ENCODE measurements around the gene KIRREL1. TPM values are rescaled to one million over a fixed set of nuclear protein-coding genes. Genes with fewer than 3 reads are reported as not detected.
A peak's percentile ranks its signal among the peaks of the same experiment; 100 is the strongest.

The KIRREL1 gene
- polyA plus RNA-seq, 1 experiment: 42.3 TPM

DNA sequence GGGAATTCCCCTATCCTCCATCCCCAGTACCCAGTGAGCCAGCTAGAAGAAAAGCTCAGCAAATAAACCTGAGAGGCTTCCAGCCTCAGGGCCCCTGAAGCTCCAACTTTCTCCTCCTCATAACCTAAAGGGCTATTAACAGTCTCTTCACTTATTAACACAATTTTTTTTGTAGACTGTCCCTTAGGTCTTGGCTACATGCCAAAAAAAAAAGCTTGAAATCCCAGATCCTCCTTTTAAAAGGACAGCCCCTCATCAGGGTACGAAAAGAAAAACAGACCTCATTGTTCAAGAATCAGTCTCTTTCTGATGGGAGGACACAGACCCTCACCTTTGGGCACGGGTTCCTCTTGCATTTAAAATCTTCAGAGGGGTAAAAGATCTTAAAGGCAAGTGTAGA is 114.5 kb downstream of the KIRREL1 start:
- TF ChIP-seq, protein P1, sequence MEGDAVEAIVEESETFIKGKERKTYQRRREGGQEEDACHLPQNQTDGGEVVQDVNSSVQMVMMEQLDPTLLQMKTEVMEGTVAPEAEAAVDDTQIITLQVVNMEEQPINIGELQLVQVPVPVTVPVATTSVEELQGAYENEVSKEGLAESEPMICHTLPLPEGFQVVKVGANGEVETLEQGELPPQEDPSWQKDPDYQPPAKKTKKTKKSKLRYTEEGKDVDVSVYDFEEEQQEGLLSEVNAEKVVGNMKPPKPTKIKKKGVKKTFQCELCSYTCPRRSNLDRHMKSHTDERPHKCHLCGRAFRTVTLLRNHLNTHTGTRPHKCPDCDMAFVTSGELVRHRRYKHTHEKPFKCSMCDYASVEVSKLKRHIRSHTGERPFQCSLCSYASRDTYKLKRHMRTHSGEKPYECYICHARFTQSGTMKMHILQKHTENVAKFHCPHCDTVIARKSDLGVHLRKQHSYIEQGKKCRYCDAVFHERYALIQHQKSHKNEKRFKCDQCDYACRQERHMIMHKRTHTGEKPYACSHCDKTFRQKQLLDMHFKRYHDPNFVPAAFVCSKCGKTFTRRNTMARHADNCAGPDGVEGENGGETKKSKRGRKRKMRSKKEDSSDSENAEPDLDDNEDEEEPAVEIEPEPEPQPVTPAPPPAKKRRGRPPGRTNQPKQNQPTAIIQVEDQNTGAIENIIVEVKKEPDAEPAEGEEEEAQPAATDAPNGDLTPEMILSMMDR (IDR thresholded peaks at IDR 0.05; ENCODE audit: low read depth, low read length): no peak
- peaks cover 12% of the 10 kb centered on the region for H3K27me3 ChIP-seq (ENCODE audit: control insufficient read depth, insufficient read depth, low read length)
- DNase-seq (ENCODE audit: low read depth, low spot score): no peak
- H3K9me3 ChIP-seq (ENCODE audit: control insufficient read depth, insufficient read depth, low read length): peaks cover 5% of the 10 kb centered on the region; the same call in 1 of the 2 replicates
- POLR2A ChIA-PET: no interaction called here
- CTCF ChIA-PET: interaction anchor here (1.1 to 21.5 kb wide), 8 partner anchors 10 to 145 kb away, joined by 4 to 281 read pairs (median 6); no protein-coding TSS in a partner anchor
- H3K27ac ChIP-seq (ENCODE audit: low read depth, low read length): no peak overlapping the region
- no peak overlapping the region for H3K4me3 ChIP-seq (ENCODE audit: low read depth, low read length)

DNA sequence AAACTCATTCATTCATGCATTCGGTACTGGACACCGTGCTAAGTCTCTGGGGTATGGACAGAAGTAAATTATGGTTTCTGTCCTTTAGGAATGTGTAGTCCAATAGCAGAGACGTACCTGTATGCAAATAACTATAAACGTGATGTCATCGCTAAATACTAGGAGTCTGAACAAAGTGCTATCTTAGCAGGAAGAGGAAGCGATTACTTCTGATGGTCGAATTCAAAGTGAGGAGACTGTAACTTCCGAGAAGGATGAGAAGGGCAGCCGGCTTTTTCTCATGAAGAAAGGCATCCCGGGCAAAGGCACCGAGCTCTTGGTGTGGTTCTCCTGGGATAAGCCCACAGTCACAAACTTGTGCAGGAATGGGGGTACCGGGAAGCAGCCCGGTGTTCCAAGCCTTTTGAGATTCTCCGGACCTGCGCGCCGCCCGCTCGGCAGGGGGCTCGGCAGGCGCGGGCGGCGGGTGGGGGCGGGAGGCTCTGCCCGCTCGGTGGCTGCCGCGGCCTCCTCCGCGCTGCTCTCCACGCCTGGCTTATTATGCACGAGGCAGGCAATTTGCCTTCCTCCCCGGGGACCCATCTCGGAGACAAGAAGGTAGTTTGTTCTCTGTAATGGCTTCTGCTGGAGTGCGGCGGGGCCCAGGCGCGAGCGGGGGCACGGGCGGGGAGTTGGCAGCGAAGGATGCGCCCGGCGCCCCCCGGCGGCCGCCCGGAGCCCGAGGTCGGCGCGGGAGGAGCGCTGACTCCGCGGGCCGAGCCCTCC is 119.7 kb downstream of the KIRREL1 start:
- no peak for DNase-seq (ENCODE audit: low read depth, low spot score)
- Histone ChIP-seq H3K27me3 (ENCODE audit: control insufficient read depth, insufficient read depth, low read length) (peaks cover 13% of the 10 kb centered on the region), H3K9me3 (ENCODE audit: control insufficient read depth, insufficient read depth, low read length) (peaks cover 5% of the 10 kb centered on the region; the same call in 1 of the 2 replicates), H3K27ac (ENCODE audit: low read depth, low read length) (no peak overlapping the region), H3K4me3 (ENCODE audit: low read depth, low read length) (peak overlapping the region; percentile 61)
- TF ChIP-seq, protein P1 (IDR thresholded peaks at IDR 0.05; ENCODE audit: low read depth, low read length): peak; percentile 28
- ChIA-PET POLR2A (interaction anchor here (1.0 kb wide), 1 partner anchor 149 kb away, joined by 3 read pairs; no protein-coding TSS in a partner anchor), CTCF (interaction anchor here (0.6 to 23.1 kb wide), 22 partner anchors 8 to 148 kb away, joined by 3 to 1031 read pairs (median 5); partner anchors contain the start of gene KIRREL1)

DNA sequence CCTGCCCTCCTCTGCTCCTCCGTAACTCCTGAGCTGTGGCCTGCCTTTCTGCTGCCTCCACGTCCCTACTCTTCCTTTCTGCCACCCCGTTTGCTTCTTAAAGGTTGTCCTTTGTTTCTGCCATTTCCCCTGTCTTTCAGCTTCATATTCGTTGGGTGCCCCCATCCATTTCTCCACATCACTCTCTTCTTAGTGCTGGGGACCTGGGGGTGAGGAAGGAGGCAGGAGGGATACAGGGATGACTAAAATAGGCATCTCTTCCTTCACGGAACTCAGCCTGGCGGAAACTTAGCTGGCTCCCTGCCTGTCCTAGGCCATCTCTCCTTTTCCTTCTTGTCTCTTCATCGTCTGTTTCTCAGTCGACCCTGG is 120.3 kb downstream of the KIRREL1 start:
- H3K27me3 ChIP-seq (ENCODE audit: control insufficient read depth, insufficient read depth, low read length): peaks cover 13% of the 10 kb centered on the region
- H3K4me3 ChIP-seq (ENCODE audit: low read depth, low read length): peak overlapping the region; percentile 34
- CTCF ChIA-PET: interaction anchor here (0.6 to 23.1 kb wide), 22 partner anchors 8 to 544 kb away, joined by 3 to 1031 read pairs (median 5); partner anchors contain the start of gene KIRREL1
- TF ChIP-seq, protein P1 (IDR thresholded peaks at IDR 0.05; ENCODE audit: low read depth, low read length): no peak
- DNase-seq (ENCODE audit: low read depth, low spot score): no peak
- POLR2A ChIA-PET: interaction anchor here (1.0 kb wide), 1 partner anchor 150 kb away, joined by 3 read pairs; no protein-coding TSS in a partner anchor
- H3K27ac ChIP-seq (ENCODE audit: low read depth, low read length): no peak overlapping the region
- H3K9me3 ChIP-seq (ENCODE audit: control insufficient read depth, insufficient read depth, low read length): peaks cover 5% of the 10 kb centered on the region; the same call in 1 of the 2 replicates

DNA sequence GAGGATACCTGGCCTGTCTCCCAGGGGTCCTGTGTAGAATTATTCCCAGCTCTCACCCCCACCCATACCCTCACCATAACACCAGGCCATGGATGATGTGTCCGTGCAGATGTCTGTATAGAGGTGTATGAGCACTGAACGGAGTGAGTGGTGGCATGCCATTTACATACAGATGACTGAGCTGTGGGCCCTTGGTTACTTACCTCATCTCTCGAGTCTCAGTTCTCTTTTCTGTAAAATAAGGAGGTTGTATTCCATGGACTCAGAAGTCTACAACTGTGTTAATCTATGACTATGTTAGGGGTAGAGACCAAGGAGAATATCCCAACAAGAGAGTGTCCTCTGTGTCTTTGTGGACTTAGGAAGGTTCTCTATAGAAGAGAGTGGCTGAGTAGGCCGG is 121.7 kb downstream of the KIRREL1 start:
- POLR2A ChIA-PET: interaction anchor here (0.6 kb wide), 1 partner anchor 125 kb away, joined by 3 read pairs; no protein-coding TSS in a partner anchor
- H3K9me3 ChIP-seq (ENCODE audit: control insufficient read depth, insufficient read depth, low read length): no peaks in the 10 kb centered on the region
- H3K27ac ChIP-seq (ENCODE audit: low read depth, low read length): no peak overlapping the region
- CTCF ChIA-PET: interaction anchor here (1.8 to 23.1 kb wide), 6 partner anchors 9 to 150 kb away, joined by 5 to 1031 read pairs (median 159); partner anchors contain the start of gene KIRREL1
- TF ChIP-seq, protein P1 (IDR thresholded peaks at IDR 0.05; ENCODE audit: low read depth, low read length): no peak
- peaks cover 20% of the 10 kb centered on the region for H3K27me3 ChIP-seq (ENCODE audit: control insufficient read depth, insufficient read depth, low read length)
- no peak overlapping the region for H3K4me3 ChIP-seq (ENCODE audit: low read depth, low read length)
- DNase-seq (ENCODE audit: low read depth, low spot score): no peak
